SU-DHL-6 (cell line): Measurements from ENCODE around the gene TYW3.

ENCODE experiments used
- H2AFZ ChIP-seq: fragments of 200-600 bp; sonication (generic); 2 replicates; pipeline ENCODE4 v1.6.1; 2014; ENCODE audit warnings: low read depth, mild to moderate bottlenecking, moderate library complexity, mixed read lengths, antibody characterized with exemption, low read length; ENCODE audit not compliant: severe bottlenecking
- H3F3A ChIP-seq: fragments of 200-600 bp; shearing (Covaris generic); 2 replicates; pipeline ENCODE4 v1.6.0; 2016; ENCODE audit warnings: antibody characterized with exemption, mild to moderate bottlenecking; ENCODE audit not compliant: insufficient read depth
- H3K27ac ChIP-seq: fragments of 200-600 bp; sonication (generic); 2 replicates; pipeline ENCODE4 v1.5.1; 2016; ENCODE audit warnings: low read depth, mild to moderate bottlenecking, low read length, moderate library complexity, mixed read lengths
- H3K27me3 ChIP-seq: fragments of 200-600 bp; sonication (generic), shearing (Covaris generic); 2 replicates; pipeline ENCODE4 v1.6.0; 2014; ENCODE audit warnings: mild to moderate bottlenecking, low read length
- H3K36me3 ChIP-seq: fragments of 200-600 bp; sonication (generic); 2 replicates; pipeline ENCODE4 v1.6.1; 2014; ENCODE audit warnings: mild to moderate bottlenecking, low read length, mixed read lengths
- H3K4me2 ChIP-seq: fragments of 300-600, 200-600 bp; shearing (Covaris generic), sonication (generic); 2 replicates; pipeline ENCODE4 v1.6.0; 2014; ENCODE audit warnings: low read length, low read depth, mild to moderate bottlenecking; ENCODE audit not compliant: poor library complexity, severe bottlenecking
- H3K4me3 ChIP-seq: fragments of 200-600 bp; sonication (generic); 2 replicates; pipeline ENCODE4 v1.5.1; 2014; ENCODE audit warnings: antibody characterized with exemption, low read length, mild to moderate bottlenecking, mixed read lengths; ENCODE audit not compliant: insufficient read depth, poor library complexity, severe bottlenecking
- H3K79me2 ChIP-seq: fragments of 200-600 bp; sonication (generic); 2 replicates; pipeline ENCODE4 v1.6.1; 2014; ENCODE audit warnings: mild to moderate bottlenecking, low read length, moderate library complexity; ENCODE audit not compliant: insufficient read depth
- H3K9ac ChIP-seq: fragments of 200-600 bp; sonication (generic); 2 replicates; pipeline ENCODE4 v1.7.0; 2014; ENCODE audit warnings: mild to moderate bottlenecking, low read length
- H3K9me2 ChIP-seq: fragments of 200-600 bp; sonication (generic); replicated peaks from 2 replicates; pipeline ENCODE4 v1.6.1; 2014; ENCODE audit warnings: low read length; ENCODE audit not compliant: insufficient read depth
- H3K9me3 ChIP-seq: fragments of 200-600 bp; sonication (generic); 2 replicates; pipeline ENCODE4 v1.6.1; 2014; ENCODE audit warnings: low read length, mixed read lengths; ENCODE audit not compliant: insufficient read depth
- H4K20me1 ChIP-seq: fragments of 200-600 bp; sonication (generic); 2 replicates; pipeline ENCODE4 v1.6.1; 2014; ENCODE audit warnings: low read depth, mild to moderate bottlenecking, antibody characterized with exemption, low read length, moderate library complexity, mixed read lengths
- EZH2phosphoT487 ChIP-seq: fragments of 200-600 bp; sonication (generic), shearing (Covaris generic); conservative IDR thresholded peaks from 2 replicates; pipeline ENCODE4 v1.6.1; 2018; ENCODE audit warnings: mild to moderate bottlenecking, antibody characterized with exemption, low read length, moderate library complexity, mixed read lengths
- TF ChIP-seq, protein P1 (sequence below): fragments of 200-600 bp; sonication (generic); IDR thresholded peaks from one replicate; pipeline ENCODE4 v1.5.1; 2017; ENCODE audit warnings: antibody characterized with exemption, mild to moderate bottlenecking, low read length, moderate library complexity; ENCODE audit not compliant: insufficient read depth, poor library complexity, severe bottlenecking

Gene TYW3

DNA sequence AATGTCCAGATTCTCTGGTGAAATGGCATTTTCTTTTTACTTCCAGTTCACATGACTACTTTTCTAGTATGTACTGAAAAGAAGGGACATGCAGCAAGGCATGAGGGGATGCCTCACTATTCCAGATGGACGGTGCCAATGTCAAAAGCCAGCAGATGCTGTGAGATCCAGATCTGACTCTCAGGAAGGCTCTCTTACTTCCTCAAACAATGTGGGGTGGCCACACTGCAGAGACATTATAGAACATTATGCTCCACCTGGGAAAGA, 17.8 kb upstream of the TYW3 start:
- Histone ChIP-seq H3K79me2 (no peaks in the 10 kb centered on the region), H3K27ac (no peak overlapping the region), H3K4me2 (no peak overlapping the region), H2AFZ (no peak overlapping the region), H4K20me1 (no peaks in the 10 kb centered on the region), H3K9ac (no peak overlapping the region), H3F3A (no peaks in the 10 kb centered on the region), H3K9me3 (no peaks in the 10 kb centered on the region), H3K9me2 (no peaks in the 10 kb centered on the region), H3K36me3 (peaks cover 8% of the 10 kb centered on the region; the same call in 1 of the 2 replicates), H3K4me3 (no peak overlapping the region), H3K27me3 (no peaks in the 10 kb centered on the region)
- TF ChIP-seq EZH2phosphoT487, result no peak
- TF ChIP-seq, protein P1, sequence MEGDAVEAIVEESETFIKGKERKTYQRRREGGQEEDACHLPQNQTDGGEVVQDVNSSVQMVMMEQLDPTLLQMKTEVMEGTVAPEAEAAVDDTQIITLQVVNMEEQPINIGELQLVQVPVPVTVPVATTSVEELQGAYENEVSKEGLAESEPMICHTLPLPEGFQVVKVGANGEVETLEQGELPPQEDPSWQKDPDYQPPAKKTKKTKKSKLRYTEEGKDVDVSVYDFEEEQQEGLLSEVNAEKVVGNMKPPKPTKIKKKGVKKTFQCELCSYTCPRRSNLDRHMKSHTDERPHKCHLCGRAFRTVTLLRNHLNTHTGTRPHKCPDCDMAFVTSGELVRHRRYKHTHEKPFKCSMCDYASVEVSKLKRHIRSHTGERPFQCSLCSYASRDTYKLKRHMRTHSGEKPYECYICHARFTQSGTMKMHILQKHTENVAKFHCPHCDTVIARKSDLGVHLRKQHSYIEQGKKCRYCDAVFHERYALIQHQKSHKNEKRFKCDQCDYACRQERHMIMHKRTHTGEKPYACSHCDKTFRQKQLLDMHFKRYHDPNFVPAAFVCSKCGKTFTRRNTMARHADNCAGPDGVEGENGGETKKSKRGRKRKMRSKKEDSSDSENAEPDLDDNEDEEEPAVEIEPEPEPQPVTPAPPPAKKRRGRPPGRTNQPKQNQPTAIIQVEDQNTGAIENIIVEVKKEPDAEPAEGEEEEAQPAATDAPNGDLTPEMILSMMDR, result no peak

DNA sequence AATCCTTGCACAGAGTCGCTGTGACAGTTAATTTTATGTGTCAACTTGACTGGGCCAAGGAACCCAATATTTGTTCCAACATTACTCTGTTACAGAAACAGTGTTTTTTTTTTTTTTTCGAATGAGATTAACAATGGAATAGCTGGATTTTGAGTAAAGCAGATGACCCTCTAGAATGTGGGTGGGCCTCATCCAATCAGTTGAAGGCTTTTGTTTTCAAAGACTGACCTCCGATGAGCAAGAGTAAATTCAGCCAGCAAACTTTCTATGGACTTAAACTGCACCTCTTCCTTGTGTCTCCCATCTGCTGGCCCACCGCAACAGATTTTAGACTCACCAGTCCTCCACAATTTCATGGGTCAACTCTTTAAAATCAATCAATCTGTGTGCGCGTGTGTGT, 17.1 kb upstream of the TYW3 start:
- H2AFZ ChIP-seq, result no peak overlapping the region
- no peaks in the 10 kb centered on the region for H3K79me2 ChIP-seq
- 0 out of 2 replicates have a peak, but pooled peaks cover 8% of the 10 kb centered on the region for H3K36me3 ChIP-seq
- no peak overlapping the region for H3K4me2 ChIP-seq
- H3K9me2 ChIP-seq, result no peaks in the 10 kb centered on the region
- no peak for TF ChIP-seq EZH2phosphoT487
- TF ChIP-seq, protein P1, result no peak
- no peak overlapping the region for H3K9ac ChIP-seq
- no peak overlapping the region for H3K27ac ChIP-seq
- H4K20me1 ChIP-seq, result no peaks in the 10 kb centered on the region
- H3K9me3 ChIP-seq, result no peaks in the 10 kb centered on the region
- no peak overlapping the region for H3K4me3 ChIP-seq
- no peaks in the 10 kb centered on the region for H3F3A ChIP-seq
- H3K27me3 ChIP-seq, result no peaks in the 10 kb centered on the region

DNA sequence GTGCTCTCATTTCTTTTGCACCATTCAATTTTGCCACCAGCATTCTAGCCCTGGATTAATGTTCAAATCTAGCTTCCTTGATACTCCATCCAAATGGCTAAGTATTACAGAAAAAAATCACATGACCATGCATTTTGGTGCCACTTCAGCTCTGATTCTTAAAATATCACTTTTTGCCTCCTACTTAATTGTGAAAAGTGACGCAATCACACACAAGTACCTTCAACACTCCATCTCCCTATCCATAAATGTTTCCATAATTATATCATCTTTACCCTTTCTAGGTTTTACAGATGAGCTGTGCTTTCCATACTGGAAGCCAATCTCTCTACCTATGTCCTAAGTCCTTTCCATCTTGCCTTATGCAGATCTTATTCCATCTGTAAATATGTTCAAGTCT, 16.1 kb upstream of the TYW3 start:
- Histone ChIP-seq H3K27me3 (no peaks in the 10 kb centered on the region), H3F3A (no peaks in the 10 kb centered on the region), H3K9me2 (no peaks in the 10 kb centered on the region), H3K4me3 (no peak overlapping the region), H3K36me3 (0 out of 2 replicates have a peak, but pooled peaks cover 8% of the 10 kb centered on the region), H4K20me1 (no peaks in the 10 kb centered on the region), H2AFZ (no peak overlapping the region), H3K27ac (no peak overlapping the region), H3K9me3 (no peaks in the 10 kb centered on the region), H3K4me2 (no peak overlapping the region), H3K79me2 (no peaks in the 10 kb centered on the region), H3K9ac (no peak overlapping the region)
- no peak for TF ChIP-seq EZH2phosphoT487
- TF ChIP-seq, protein P1, result no peak

DNA sequence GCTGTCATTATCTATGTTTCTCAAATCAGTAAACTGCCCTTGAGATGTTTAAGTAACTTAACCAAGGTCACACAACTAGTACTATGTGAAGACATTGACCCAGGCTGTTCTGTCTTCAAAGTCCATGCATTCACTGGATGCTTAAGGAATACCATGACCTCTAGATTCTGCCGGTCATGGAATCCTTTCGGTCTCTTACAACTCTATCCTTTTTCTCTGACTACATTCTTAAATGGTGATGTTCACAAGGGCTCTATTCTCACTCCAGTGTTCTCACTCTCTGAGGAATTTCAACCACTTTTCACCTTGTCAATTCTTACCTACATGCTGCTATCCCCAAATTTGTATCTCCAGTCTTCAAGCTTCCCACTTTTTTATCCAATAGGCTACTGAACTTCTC, 15.3 kb upstream of the TYW3 start:
- Histone ChIP-seq H3K4me2 (no peak overlapping the region), H3K27ac (no peak overlapping the region)
- TF ChIP-seq EZH2phosphoT487, result no peak
- TF ChIP-seq, protein P1, result no peak

More for the DNA sequence above, 15.3 kb upstream of the TYW3 start:
- Histone ChIP-seq H3K9me2 (no peaks in the 10 kb centered on the region), H3K27me3 (no peaks in the 10 kb centered on the region), H3F3A (no peaks in the 10 kb centered on the region), H2AFZ (no peak overlapping the region), H3K36me3 (peaks cover 13% of the 10 kb centered on the region; the same call in 1 of the 2 replicates), H3K9me3 (no peaks in the 10 kb centered on the region), H3K9ac (no peak overlapping the region), H3K4me3 (no peak overlapping the region), H3K79me2 (no peaks in the 10 kb centered on the region), H4K20me1 (no peaks in the 10 kb centered on the region)
